ENCODE data around the gene TCF15. TPM values are rescaled to one million over a fixed set of nuclear protein-coding genes. Genes with fewer than 3 reads are reported as not detected.

TCF15 gene
- total RNA-seq, 1 experiment from 2014 or later = not detected

DNA sequence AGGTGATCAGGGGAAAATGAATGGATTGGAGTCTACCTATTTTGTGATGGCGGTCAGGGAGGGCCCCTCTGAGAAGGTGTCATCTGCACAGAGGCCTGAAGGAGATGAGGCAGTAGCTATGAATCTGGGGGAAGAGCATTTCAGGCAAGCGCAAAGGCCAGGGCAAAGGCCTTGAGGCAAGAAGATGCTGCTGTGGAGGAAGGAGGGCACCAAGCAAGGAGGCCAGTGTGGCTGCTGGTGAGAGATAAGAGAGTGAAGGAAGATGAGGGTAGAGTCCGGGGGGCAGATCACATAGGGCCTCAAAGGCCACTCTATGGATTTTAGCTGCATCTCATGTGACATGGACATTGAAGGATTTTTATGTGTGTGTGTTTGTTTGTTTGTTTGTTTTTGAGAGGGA lies 45.9 kb downstream of the TCF15 start:
- ChIA-PET CTCF (no interaction called here), POLR2A (ENCODE audit: unreplicated experiment) (no interaction called here)
- H2AFZ ChIP-seq = no peak overlapping the region
- no TSS peak for BruUV-seq (replicated peaks)
- H3K4me3 ChIP-seq = no peak overlapping the region
- H3K27me3 ChIP-seq (ENCODE audit: insufficient read depth, low read depth) = no peaks in the 10 kb centered on the region
- no peaks in the 10 kb centered on the region for H3K9me2 ChIP-seq (ENCODE audit: insufficient read depth)
- no peak for DNase-seq
- no peak for TF ChIP-seq EZH2 (IDR thresholded peaks at IDR 0.05; ENCODE audit: low read depth)
- TF ChIP-seq, protein P1, sequence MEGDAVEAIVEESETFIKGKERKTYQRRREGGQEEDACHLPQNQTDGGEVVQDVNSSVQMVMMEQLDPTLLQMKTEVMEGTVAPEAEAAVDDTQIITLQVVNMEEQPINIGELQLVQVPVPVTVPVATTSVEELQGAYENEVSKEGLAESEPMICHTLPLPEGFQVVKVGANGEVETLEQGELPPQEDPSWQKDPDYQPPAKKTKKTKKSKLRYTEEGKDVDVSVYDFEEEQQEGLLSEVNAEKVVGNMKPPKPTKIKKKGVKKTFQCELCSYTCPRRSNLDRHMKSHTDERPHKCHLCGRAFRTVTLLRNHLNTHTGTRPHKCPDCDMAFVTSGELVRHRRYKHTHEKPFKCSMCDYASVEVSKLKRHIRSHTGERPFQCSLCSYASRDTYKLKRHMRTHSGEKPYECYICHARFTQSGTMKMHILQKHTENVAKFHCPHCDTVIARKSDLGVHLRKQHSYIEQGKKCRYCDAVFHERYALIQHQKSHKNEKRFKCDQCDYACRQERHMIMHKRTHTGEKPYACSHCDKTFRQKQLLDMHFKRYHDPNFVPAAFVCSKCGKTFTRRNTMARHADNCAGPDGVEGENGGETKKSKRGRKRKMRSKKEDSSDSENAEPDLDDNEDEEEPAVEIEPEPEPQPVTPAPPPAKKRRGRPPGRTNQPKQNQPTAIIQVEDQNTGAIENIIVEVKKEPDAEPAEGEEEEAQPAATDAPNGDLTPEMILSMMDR (conservative IDR thresholded peaks at IDR 0.05) = no peak
- H3K4me1 ChIP-seq (replicated peaks; ENCODE audit: insufficient read depth) = no peaks in the 10 kb centered on the region
- H3K79me2 ChIP-seq (ENCODE audit: low read depth) = no peaks in the 10 kb centered on the region
- intact Hi-C loops (cut with micrococcal nuclease; ENCODE audit: unreplicated experiment) = loop anchor here (5.0 kb wide), 1 partner anchor 103 kb away; no protein-coding TSS in a partner anchor
- H3K36me3 ChIP-seq (ENCODE audit: low read depth) = no peaks in the 10 kb centered on the region
- no peaks in the 10 kb centered on the region for H3K9me3 ChIP-seq (ENCODE audit: insufficient read depth, low read depth)
- no peaks in the 10 kb centered on the region for H4K20me1 ChIP-seq (ENCODE audit: insufficient read depth)
- no peak overlapping the region for H3K27ac ChIP-seq
- H3F3A ChIP-seq (ENCODE audit: insufficient read depth, low read depth) = no peaks in the 10 kb centered on the region
- no peak overlapping the region for H3K4me2 ChIP-seq

DNA sequence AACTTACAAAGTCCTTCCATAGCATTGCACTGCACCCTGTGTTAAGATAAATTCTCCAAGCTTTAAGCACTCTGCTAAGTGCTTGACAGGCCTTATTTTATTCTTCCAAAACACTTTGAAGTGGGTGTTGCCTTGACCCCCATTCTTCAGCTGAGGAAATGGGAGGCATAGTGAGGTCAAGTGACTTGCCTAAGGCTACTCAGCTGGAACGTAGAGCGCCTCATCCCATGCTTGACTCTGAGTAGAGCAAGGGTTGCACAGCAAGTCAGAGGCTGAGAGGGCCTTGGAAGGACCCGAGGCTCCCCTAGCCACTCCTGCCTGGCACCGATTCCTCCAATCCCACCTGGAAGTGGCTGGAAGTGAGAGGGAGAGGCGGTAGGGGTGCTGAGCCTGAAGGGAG lies 46.9 kb downstream of the TCF15 start:
- DNase-seq = no peak
- intact Hi-C loops (cut with micrococcal nuclease; ENCODE audit: unreplicated experiment) = loop anchor here (5.0 kb wide), 1 partner anchor 104 kb away; no protein-coding TSS in a partner anchor
- Histone ChIP-seq H3K9me2 (ENCODE audit: insufficient read depth) (no peaks in the 10 kb centered on the region), H3K4me1 (replicated peaks; ENCODE audit: insufficient read depth) (no peaks in the 10 kb centered on the region), H3K4me3 (no peak overlapping the region), H3K4me2 (no peak overlapping the region), H3K36me3 (ENCODE audit: low read depth) (no peaks in the 10 kb centered on the region), H4K20me1 (ENCODE audit: insufficient read depth) (no peaks in the 10 kb centered on the region), H2AFZ (no peak overlapping the region), H3K27ac (no peak overlapping the region), H3F3A (ENCODE audit: insufficient read depth, low read depth) (no peaks in the 10 kb centered on the region), H3K9me3 (ENCODE audit: insufficient read depth, low read depth) (no peaks in the 10 kb centered on the region), H3K79me2 (ENCODE audit: low read depth) (no peaks in the 10 kb centered on the region), H3K27me3 (ENCODE audit: insufficient read depth, low read depth) (no peaks in the 10 kb centered on the region)
- BruUV-seq (replicated peaks) = no TSS peak
- TF ChIP-seq, protein P1 (conservative IDR thresholded peaks at IDR 0.05) = no peak
- no peak for TF ChIP-seq EZH2 (IDR thresholded peaks at IDR 0.05; ENCODE audit: low read depth)
- ChIA-PET POLR2A (ENCODE audit: unreplicated experiment) (no interaction called here), CTCF (interaction anchor here (1.3 kb wide), 1 partner anchor 176 kb away, joined by 6 read pairs; no protein-coding TSS in a partner anchor)

DNA sequence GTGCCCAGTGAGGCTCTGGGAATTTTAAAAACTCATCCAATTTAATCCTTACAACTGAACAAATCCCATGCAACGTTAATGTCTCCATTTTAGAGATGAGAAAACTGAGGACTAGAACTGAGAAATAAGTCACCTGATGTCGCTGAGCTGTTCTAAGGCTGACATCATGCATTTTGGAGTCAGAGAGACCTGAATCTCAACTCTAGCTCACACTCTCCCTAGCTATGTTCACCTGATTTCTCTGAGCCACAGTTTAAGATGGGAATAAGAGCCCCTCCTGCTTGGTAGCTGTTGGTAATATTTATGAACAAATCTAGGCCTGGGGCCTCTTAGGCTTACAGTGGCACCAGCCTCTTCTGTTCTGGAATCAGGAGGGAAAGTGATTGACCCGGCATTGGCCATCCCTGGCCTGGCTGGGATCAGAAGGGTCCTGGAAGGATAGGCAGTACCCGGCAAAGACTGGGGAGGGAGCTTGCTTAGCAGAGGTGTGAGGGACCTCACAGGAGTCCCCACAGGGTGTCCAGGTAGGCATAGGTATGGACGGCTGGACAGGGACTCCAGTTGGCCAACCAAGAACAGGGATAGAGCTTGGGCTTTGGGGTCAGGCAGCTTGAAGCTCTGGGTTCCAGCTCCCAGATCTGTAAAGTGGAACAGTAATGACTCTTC lies 47.7 kb downstream of the TCF15 start:
- Histone ChIP-seq H3K36me3 (ENCODE audit: low read depth) (no peaks in the 10 kb centered on the region), H4K20me1 (ENCODE audit: insufficient read depth) (no peaks in the 10 kb centered on the region), H3K9me3 (ENCODE audit: insufficient read depth, low read depth) (no peaks in the 10 kb centered on the region), H3K9me2 (ENCODE audit: insufficient read depth) (no peaks in the 10 kb centered on the region), H3K79me2 (ENCODE audit: low read depth) (no peaks in the 10 kb centered on the region), H3K4me1 (replicated peaks; ENCODE audit: insufficient read depth) (no peaks in the 10 kb centered on the region), H3K4me2 (no peak overlapping the region), H3K4me3 (no peak overlapping the region), H3K27me3 (ENCODE audit: insufficient read depth, low read depth) (no peaks in the 10 kb centered on the region), H2AFZ (no peak overlapping the region), H3F3A (ENCODE audit: insufficient read depth, low read depth) (no peaks in the 10 kb centered on the region), H3K27ac (no peak overlapping the region)
- DNase-seq = no peak
- BruUV-seq (replicated peaks) = no TSS peak
- TF ChIP-seq, protein P1 (conservative IDR thresholded peaks at IDR 0.05) = no peak
- no peak for TF ChIP-seq EZH2 (IDR thresholded peaks at IDR 0.05; ENCODE audit: low read depth)
- intact Hi-C loops (cut with micrococcal nuclease; ENCODE audit: unreplicated experiment) = loop anchor here (5.0 kb wide), 1 partner anchor 105 kb away; no protein-coding TSS in a partner anchor
- POLR2A ChIA-PET (ENCODE audit: unreplicated experiment) = no interaction called here
- CTCF ChIA-PET = interaction anchor here (0.9 to 1.3 kb wide), 2 partner anchors 177 to 207 kb away, joined by 4 to 6 read pairs; no protein-coding TSS in a partner anchor
